GM21447 (cell line): ENCODE measurements around the gene TMEM106C.
"Not testable (repeated sequence)": the region's sequence is repeated elsewhere in the genome, so short reads cannot be mapped to it uniquely, and the experiment has no call there.

ENCODE experiments used
- ATAC-seq: cut with Tn5 transposase; IDR thresholded peaks from one replicate; pipeline ENCODE4 v1.9.1; 2021; ENCODE audit not compliant: unreplicated experiment

Gene TMEM106C

GRCh38 chr12:47949441-47950341 lies 13.7 kb upstream of the TMEM106C start:
- ATAC-seq, result no peak

GRCh38 chr12:47950856-47951468 lies 12.4 kb upstream of the TMEM106C start:
- ATAC-seq, result no peak

- ATAC-seq, result no peak
Observed at GRCh38 chr12:47954058-47954457, 9.3 kb upstream of the TMEM106C start.

GRCh38 chr12:47954467-47955045 lies 8.8 kb upstream of the TMEM106C start:
- no peak for ATAC-seq

- ATAC-seq, result no peak
Observed at GRCh38 chr12:47955059-47955458, 8.3 kb upstream of the TMEM106C start.

DNA sequence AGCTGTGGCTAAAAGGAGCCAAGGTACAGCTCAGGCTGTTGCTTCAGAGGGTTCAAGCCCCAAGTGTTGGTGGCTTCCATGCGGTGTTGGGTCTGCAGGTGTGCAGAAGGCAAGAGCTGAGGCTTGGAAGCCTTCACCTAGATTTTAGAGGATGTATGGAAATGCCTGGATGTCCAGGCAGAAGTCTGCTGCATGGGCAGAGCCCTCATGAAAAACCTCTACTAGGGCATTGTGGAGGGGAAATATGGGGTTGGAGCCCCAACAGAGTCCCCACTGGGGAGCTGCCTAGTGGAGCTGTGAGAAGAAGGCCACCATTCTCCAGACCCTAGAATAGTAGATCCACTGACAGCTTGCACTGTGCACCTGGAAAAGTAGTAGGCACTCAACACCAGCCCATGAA lies 5.7 kb upstream of the TMEM106C start:
- ATAC-seq, result not testable (repeated sequence)

DNA sequence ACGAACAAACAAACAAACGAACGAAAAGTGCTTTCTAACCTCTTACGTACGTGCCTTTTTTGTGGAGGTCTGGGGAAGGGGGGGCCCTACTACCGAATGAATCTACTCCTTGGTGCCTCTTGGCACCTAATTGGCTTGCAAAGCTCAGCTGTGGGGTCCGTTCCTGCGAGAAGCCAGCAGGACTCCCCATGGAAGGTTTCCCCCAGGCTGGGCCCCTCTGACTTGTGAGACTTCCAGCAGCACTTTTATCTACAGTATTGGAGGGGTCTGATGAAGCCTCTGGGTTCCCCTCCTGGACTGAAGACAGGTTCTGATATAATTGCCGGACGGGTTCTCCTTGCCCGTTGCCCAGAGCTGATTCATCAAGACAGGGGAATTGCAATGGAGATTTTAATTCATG lies 1.2 kb upstream of the TMEM106C start:
- ATAC-seq, result no peak

DNA sequence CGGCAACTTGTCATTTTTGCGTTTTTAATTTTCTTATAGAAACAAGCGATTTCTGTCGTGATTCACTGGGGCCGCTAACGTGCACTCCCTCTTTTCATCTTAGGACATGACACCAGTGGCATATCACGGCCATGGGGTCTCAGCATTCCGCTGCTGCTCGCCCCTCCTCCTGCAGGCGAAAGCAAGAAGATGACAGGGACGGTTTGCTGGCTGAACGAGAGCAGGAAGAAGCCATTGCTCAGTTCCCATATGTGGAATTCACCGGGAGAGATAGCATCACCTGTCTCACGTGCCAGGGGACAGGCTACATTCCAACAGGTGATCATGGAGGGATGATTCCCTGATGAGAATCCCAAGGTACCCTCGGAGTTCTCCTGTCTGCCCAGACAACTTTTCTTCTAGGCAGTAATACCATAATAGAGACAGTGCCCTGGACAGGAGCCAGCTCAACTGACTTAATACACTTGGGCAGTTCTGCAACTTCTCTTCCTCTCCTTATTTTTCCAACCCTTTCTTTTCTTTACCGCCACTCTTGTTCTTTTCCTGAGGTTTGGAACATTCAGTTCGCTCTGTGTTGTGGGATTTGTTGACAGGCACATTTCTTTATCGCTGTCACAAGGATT lies 821 bp downstream of the TMEM106C start:
- ATAC-seq, result no peak

GRCh38 chr12:47965581-47965980 lies 2.2 kb downstream of the TMEM106C start:
- ATAC-seq, result no peak

- ATAC-seq, result no peak
Observed at GRCh38 chr12:47967461-47968321, 4.3 kb downstream of the TMEM106C start.

DNA sequence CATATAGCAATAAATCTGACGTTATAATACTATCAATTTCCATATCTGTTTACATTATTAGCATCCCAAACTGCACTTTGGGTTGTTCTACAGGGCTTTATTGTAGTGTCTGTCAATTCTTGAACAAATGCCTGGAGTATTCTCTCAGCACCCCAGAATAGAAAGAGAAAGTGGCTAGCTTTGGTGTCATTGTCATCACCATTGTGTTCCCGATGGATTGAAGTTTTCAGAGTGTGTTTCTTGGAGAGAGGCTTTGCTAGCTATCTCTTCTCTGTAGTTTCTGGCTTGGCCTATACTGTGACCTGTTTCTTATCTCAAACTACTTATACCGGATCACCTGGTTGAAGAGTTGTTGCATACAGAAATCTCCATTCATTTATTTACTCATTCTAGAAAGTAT lies 6.4 kb downstream of the TMEM106C start:
- no peak for ATAC-seq

DNA sequence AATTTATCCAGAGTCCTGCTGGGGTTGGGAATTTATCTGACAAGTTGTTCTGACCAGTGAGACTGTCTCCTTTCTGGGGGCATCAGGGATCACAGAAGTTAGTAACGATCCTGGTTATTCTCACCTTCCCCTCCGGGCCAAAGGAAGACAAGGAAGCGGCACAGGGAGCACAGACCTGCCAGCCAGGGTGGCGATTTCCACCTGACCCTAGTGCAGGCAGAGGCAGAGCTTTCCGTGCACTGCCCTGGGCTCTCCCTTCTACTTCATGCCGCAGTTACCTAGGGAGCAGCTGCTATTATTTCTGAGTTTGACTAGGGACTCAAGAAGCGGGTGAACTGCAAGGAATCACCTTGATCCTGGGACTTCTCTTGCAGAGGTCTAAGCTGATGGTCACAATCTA lies 7.4 kb downstream of the TMEM106C start:
- ATAC-seq, result no peak

DNA sequence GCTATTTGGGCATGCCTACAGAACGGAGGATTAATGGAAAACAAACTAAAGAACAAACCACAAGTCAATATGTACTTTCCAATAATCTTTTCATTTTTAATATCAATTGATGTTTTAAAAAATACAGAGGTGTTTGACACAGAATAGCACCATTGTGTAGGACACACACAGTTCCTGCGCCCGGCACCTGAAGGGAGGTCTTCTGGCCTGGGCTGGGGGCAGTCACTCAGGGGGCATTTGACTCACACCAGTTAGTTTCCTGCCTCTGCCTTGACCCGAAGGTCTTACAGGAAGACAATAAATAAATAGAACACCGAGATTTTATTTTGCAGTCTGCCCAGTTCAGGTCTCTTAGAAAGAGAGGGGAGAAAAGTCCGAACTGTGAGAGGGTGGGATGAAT lies 9.5 kb downstream of the TMEM106C start:
- no peak for ATAC-seq

GRCh38 chr12:47973870-47974269 lies 10.5 kb downstream of the TMEM106C start:
- ATAC-seq, result no peak

DNA sequence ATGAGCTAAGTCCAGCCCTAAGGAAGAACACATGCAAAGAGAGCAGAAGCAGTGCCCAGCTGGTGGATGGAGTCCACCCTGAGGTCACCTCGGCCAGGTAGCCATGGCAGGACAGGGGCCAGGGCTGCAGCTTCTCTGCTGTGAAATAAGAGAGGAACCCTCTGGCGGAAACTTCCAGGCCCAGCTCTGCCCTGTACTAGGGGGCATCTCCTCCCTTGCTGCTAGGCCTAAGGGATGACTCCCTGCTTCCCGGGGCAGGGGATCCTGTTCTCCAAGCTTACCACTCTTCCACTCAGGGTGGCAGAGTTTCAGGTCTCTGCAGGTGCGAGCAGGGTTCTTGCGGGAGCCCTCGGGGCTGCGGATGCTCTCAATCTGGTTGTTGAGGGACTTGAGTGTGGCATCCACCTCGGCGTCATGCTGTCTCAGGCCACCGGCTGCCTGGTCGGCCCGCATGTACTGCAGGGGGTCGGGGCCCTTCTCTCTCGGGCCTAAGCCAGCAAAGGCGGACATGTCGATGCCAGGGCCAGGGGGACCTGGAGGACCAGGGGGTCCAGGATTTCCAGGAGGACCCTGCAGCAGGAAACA lies 11.7 kb downstream of the TMEM106C start:
- ATAC-seq, result no peak

- no peak for ATAC-seq
Observed at GRCh38 chr12:47975816-47976215, 12.4 kb downstream of the TMEM106C start.

DNA sequence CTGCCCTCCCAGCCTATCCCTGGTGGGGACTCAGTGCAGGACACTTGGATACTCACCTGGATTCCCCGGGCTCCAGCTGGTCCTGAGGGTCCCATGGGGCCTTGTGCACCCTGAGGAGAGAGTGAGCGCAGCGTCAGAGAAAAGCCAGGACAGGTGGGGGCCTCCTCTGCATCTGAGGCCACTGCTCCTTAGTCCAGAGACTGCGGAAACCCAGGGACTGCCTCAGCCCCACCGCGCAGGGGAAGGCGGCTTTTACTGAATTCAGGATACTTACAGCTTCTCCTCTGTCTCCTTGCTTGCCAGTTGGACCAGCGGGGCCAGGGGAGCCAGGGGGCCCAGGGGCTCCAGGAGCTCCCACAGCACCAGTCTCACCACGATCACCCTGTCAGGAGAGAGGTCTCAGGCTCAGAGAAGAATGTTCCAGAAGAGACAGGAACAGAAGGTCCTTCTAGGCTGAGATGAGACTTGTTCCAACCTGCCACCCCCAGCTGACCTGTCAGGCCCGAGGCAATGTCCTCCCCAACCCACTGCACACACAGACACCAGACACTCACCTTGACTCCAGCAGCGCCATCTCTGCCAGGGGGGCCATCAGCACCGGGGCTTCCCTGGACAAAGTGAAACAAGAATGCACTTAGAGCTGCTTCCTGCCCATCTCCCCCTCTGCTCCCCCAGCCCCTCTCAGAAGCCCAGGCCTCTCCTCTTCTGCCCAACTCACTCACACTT lies 13.8 kb downstream of the TMEM106C start:
- no peak for ATAC-seq

DNA sequence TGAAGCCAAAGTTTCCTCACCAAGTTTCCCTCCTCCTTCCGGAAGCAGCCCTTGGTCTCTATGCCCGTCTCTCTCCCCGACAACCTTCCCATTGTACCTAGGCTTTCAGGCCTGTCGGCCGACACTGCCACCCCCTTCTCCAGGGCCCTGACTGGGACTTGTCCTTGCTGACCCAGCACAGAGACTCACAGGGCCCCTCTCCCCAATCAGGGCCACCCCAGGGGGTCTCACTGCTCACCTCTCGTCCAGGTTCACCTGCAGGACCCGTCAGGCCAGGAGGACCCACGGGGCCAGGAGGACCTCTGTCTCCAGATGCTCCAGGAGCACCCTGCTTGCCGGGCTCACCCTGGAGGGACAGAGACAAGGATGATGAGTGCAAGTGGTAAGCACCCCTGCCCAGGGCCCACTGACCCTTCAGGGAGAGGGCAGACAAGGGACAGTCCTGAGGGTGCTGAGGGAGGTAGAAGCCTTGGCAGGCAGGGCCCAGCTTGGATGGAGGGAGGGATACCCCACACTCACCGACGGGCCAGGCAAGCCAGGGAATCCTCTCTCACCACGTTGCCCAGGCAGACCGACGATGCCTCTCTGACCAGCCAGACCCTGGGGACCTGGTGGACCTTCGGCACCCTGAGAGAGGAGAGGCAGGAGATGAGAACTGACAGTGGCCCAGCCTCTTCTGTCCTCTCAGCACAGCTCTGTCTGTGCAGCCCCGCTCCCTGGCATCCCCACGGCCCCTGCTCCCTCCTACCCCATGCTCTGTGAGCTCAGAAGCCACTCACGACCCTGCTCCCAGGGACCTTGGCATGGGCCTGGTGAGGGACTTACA lies 14.6 kb downstream of the TMEM106C start:
- no peak for ATAC-seq

DNA sequence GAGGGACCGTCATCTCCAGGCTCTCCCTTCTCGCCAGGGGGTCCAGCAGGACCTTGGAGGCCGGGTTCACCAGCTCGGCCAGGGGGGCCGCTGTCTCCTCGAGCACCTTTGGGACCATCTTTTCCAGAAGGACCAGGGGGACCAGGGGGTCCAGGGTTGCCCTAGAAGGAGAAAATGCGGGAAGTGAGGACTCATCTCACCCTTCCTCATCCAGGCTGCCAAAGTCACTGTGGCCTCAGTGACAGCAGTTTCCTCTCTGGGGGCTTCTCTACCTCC lies 15.1 kb downstream of the TMEM106C start:
- ATAC-seq, result no peak
